DND-41 (cell line): ENCODE results near the gene MAP6.

Experiments
- ATAC-seq: fragments of 200-7000 bp; cut with Tn5 transposase; 3 replicates; pipeline ENCODE4 v1.9.1; 2021; ENCODE audit warnings: low read depth; ENCODE audit not compliant: insufficient read depth
- DNase-seq: peaks from one replicate; pipeline ENCODE4 v3.0.0-alpha.2; 2020
- H2AFZ ChIP-seq: 2 replicates; pipeline ENCODE4 v1.6.0; 2012; ENCODE audit warnings: low read depth, low read length
- H3K27ac ChIP-seq: 2 replicates; pipeline ENCODE4 v1.5.1; 2012; ENCODE audit warnings: low read length, inconsistent platforms
- H3K27me3 ChIP-seq: fragments of 200-600 bp; sonication (generic); 2 replicates; pipeline ENCODE4 v1.6.0; 2012; ENCODE audit warnings: low read length, mild to moderate bottlenecking, inconsistent platforms; ENCODE audit not compliant: insufficient read depth, poor library complexity
- H3K36me3 ChIP-seq: 2 replicates; pipeline ENCODE4 v1.5.1; 2012; ENCODE audit warnings: low read length, inconsistent platforms; ENCODE audit not compliant: insufficient read depth
- H3K4me1 ChIP-seq: 2 replicates; pipeline ENCODE4 v1.5.1; 2012; ENCODE audit warnings: mild to moderate bottlenecking, low read length; ENCODE audit not compliant: insufficient read depth
- H3K4me2 ChIP-seq: 2 replicates; pipeline ENCODE4 v1.6.0; 2012; ENCODE audit warnings: mild to moderate bottlenecking, moderate library complexity, low read length, inconsistent platforms; ENCODE audit not compliant: insufficient read depth
- H3K4me3 ChIP-seq, 2 experiments: fragments of 200-600 bp in 1 of 2; shearing (Covaris generic) in 1 of 2; 2 replicates each; pipeline ENCODE4 v1.5.1; 2012 to 2016; ENCODE audit warnings: inconsistent platforms in 2 of 2, low read length in 2 of 2, mild to moderate bottlenecking in 2 of 2, low read depth in 1 of 2, moderate library complexity in 1 of 2
- H3K79me2 ChIP-seq: 2 replicates; pipeline ENCODE4 v1.6.0; 2012; ENCODE audit warnings: low read length, inconsistent platforms; ENCODE audit not compliant: insufficient read depth
- H3K9ac ChIP-seq: 2 replicates; pipeline ENCODE4 v1.6.0; 2012; ENCODE audit warnings: low read depth, mild to moderate bottlenecking, inconsistent platforms, low read length, moderate library complexity
- H3K9me3 ChIP-seq: 2 replicates; pipeline ENCODE4 v1.5.1; 2012; ENCODE audit warnings: low read length, moderate library complexity, mild to moderate bottlenecking, inconsistent platforms; ENCODE audit not compliant: insufficient read depth, severe bottlenecking
- H4K20me1 ChIP-seq: 2 replicates; pipeline ENCODE4 v1.6.0; 2012; ENCODE audit warnings: low read length; ENCODE audit not compliant: insufficient read depth
- CTCF ChIP-seq: IDR thresholded peaks from 2 replicates; pipeline ENCODE4 v1.5.1; 2012; ENCODE audit warnings: borderline replicate concordance, low read length, moderate library complexity, mild to moderate bottlenecking; ENCODE audit not compliant: poor library complexity, severe bottlenecking; ENCODE audit errors: extremely low read depth
- EZH2 ChIP-seq: IDR thresholded peaks from 3 replicates; pipeline ENCODE4 v1.6.1; 2012; ENCODE audit warnings: borderline replicate concordance, low read depth, mild to moderate bottlenecking, moderate library complexity, low read length, inconsistent platforms; ENCODE audit not compliant: severe bottlenecking

Gene MAP6

DNA sequence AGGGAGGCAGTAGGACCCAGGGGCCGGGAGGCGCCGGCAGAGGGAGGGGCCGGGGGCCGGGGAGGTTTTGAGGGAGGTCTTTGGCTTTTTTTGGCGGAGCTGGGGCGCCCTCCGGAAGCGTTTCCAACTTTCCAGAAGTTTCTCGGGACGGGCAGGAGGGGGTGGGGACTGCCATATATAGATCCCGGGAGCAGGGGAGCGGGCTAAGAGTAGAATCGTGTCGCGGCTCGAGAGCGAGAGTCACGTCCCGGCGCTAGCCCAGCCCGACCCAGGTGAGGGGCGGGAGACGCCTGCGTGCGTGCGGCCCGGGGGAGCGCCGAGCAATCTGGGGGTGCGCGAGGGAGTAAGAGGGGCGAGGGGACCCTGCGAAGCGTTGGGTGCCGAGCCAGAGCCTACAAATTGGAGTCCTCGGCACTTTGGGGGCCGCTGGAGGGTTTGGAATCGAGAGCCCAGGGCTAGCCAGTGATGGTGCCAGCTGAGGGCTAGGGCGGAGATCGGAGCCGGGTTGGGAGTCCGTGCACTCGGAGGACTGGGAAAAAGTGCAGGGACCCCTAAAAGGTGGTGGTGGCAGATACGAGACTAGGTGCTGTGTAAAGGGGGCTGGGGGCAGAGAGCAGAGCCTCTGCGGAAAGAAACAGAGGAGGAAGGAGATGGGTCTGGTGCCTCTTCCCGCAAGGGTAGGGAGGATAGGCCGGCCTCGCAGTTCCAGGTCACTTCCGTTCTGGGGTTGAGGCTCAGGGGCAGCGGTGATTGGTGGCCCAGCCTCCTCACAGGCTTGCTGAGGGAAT, 106.6 kb downstream of the MAP6 start, which contains the start of gene SERPINH1:
TSS of gene SERPINH1 (plus strand) at position 206 of the 788 bp plus-strand sequence. CDS start 4,097 bp downstream, outside the sequence.
- H3K27ac ChIP-seq = peak within 1 kb of the TSS; percentile 69
- peaks cover 25% of the 10 kb centered on the region for H3K79me2 ChIP-seq
- peaks cover 29% of the 10 kb centered on the region for H3K4me1 ChIP-seq
- DNase-seq (peak; percentile 80), ATAC-seq (peak; percentile 86)
- H2AFZ ChIP-seq = peak within 1 kb of the TSS; percentile 89
- H3K27me3 ChIP-seq = peaks cover 6% of the 10 kb centered on the region
- TF ChIP-seq CTCF (no peak), EZH2 (no peak)
- H3K4me3 ChIP-seq = peak within 1 kb of the TSS; percentile 42 to 75
- H4K20me1 ChIP-seq = no peaks in the 10 kb centered on the region
- peaks cover 8% of the 10 kb centered on the region for H3K36me3 ChIP-seq
- peak within 1 kb of the TSS; percentile 71 for H3K9ac ChIP-seq
- H3K4me2 ChIP-seq = peak within 1 kb of the TSS; percentile 80
- no peaks in the 10 kb centered on the region for H3K9me3 ChIP-seq

GRCh38 chr11:75561426-75562047, 107.3 kb downstream of the MAP6 start:
- Histone ChIP-seq H3K27ac (peak overlapping the region; percentile 46; the same call in 1 of the 2 replicates), H3K79me2 (peaks cover 25% of the 10 kb centered on the region), H3K4me3 (peak overlapping the region; percentile 42 to 75), H4K20me1 (no peaks in the 10 kb centered on the region), H3K27me3 (peaks cover 10% of the 10 kb centered on the region), H3K9me3 (no peaks in the 10 kb centered on the region), H3K4me2 (peak overlapping the region; percentile 80), H3K9ac (peak overlapping the region; percentile 71), H3K4me1 (peaks cover 29% of the 10 kb centered on the region), H3K36me3 (peaks cover 3% of the 10 kb centered on the region; the same call in 1 of the 2 replicates), H2AFZ (peak overlapping the region; percentile 89)
- TF ChIP-seq EZH2 (no peak), CTCF (no peak)
- no peak for ATAC-seq
- no peak for DNase-seq

DNA sequence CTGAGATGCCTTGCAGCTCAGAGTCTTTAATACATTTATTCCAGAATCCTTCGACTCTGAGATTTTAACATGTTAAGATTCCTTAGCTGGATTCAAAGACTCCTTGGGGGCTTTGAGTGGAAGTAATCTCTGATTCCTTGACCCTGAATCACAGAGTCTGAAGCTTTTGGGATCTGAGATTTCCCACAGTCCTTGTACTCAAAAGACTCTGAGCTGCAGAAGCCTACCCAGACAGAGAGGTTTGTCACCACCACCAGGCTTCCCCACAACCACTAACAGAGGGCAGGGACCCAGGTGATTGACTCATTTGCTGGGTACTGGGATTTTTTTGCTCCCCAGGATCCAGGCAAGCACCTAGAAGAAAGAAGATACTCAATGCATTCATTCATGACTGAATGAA, 108.2 kb downstream of the MAP6 start:
- Histone ChIP-seq H3K27me3 (peaks cover 10% of the 10 kb centered on the region), H3K4me1 (peaks cover 29% of the 10 kb centered on the region), H3K9ac (no peak overlapping the region), H4K20me1 (no peaks in the 10 kb centered on the region), H3K79me2 (peaks cover 25% of the 10 kb centered on the region), H3K4me3 (no peak overlapping the region), H3K4me2 (no peak overlapping the region), H2AFZ (no peak overlapping the region), H3K27ac (no peak overlapping the region), H3K36me3 (no peaks in the 10 kb centered on the region; the same call in 1 of the 2 replicates), H3K9me3 (no peaks in the 10 kb centered on the region)
- ATAC-seq (no peak), DNase-seq (no peak)
- no peak for TF ChIP-seq EZH2
- TF ChIP-seq CTCF = no peak
